Measurements from ENCODE around the gene SPAG9.
"Not testable (repeated sequence)": the region's sequence is repeated elsewhere in the genome, so short reads cannot be mapped to it uniquely, and the experiment has no call there.

The SPAG9 gene

GRCh38 chr17:51133365-51133764 is 12.7 kb upstream of the SPAG9 start:
- DNase-seq (ENCODE audit: low read depth in 1 of 2, low spot score in 1 of 2): no peak

GRCh38 chr17:51132964-51133319 is 12.3 kb upstream of the SPAG9 start:
- no peak for DNase-seq (ENCODE audit: low read depth in 1 of 2, low spot score in 1 of 2)

GRCh38 chr17:51128076-51128475 is 7.4 kb upstream of the SPAG9 start:
- no peak for DNase-seq (ENCODE audit: low read depth in 1 of 2, low spot score in 1 of 2)

- DNase-seq (ENCODE audit: low read depth in 1 of 2, low spot score in 1 of 2): no peak
Observed at GRCh38 chr17:51124640-51125503, 4.2 kb upstream of the SPAG9 start.

GRCh38 chr17:51122473-51123115 is 1.9 kb upstream of the SPAG9 start:
- DNase-seq (ENCODE audit: low read depth in 1 of 2, low spot score in 1 of 2): not testable (repeated sequence)

GRCh38 chr17:51121620-51122472 is 1.2 kb upstream of the SPAG9 start:
- peak; percentile 29 to 75 for DNase-seq (ENCODE audit: low read depth in 1 of 2, low spot score in 1 of 2)

- DNase-seq (ENCODE audit: low read depth in 1 of 2, low spot score in 1 of 2): peak; percentile 31 to 33
Observed at GRCh38 chr17:51120357-51120738, 320 bp downstream of the SPAG9 start.

- DNase-seq (ENCODE audit: low read depth in 1 of 2, low spot score in 1 of 2): peak; percentile 4 to 14
Observed at GRCh38 chr17:51119415-51120356, 982 bp downstream of the SPAG9 start.

- no peak for DNase-seq (ENCODE audit: low read depth in 1 of 2, low spot score in 1 of 2)
Observed at GRCh38 chr17:51118330-51119195, 2.1 kb downstream of the SPAG9 start.

GRCh38 chr17:51115179-51115578 is 5.5 kb downstream of the SPAG9 start:
- DNase-seq (ENCODE audit: low read depth in 1 of 2, low spot score in 1 of 2): no peak

- not testable (repeated sequence) for DNase-seq (ENCODE audit: low read depth in 1 of 2, low spot score in 1 of 2)
Observed at GRCh38 chr17:51112303-51113222, 8.1 kb downstream of the SPAG9 start.

- DNase-seq (ENCODE audit: low read depth in 1 of 2, low spot score in 1 of 2): no peak
Observed at GRCh38 chr17:51107778-51108177, 12.9 kb downstream of the SPAG9 start.

- no peak for DNase-seq (ENCODE audit: low read depth in 1 of 2, low spot score in 1 of 2)
Observed at GRCh38 chr17:51103451-51103850, 17.2 kb downstream of the SPAG9 start.

- no peak for DNase-seq (ENCODE audit: low read depth in 1 of 2, low spot score in 1 of 2)
Observed at GRCh38 chr17:51103050-51103449, 17.6 kb downstream of the SPAG9 start.

GRCh38 chr17:51097708-51098446 is 22.8 kb downstream of the SPAG9 start:
- no peak for DNase-seq (ENCODE audit: low read depth in 1 of 2, low spot score in 1 of 2)

GRCh38 chr17:51091635-51092034 is 29.0 kb downstream of the SPAG9 start:
- DNase-seq (ENCODE audit: low read depth in 1 of 2, low spot score in 1 of 2): no peak

- not testable (repeated sequence) for DNase-seq (ENCODE audit: low read depth in 1 of 2, low spot score in 1 of 2)
Observed at GRCh38 chr17:51088868-51089267, 31.8 kb downstream of the SPAG9 start.

GRCh38 chr17:51088287-51088686 is 32.4 kb downstream of the SPAG9 start:
- no peak for DNase-seq (ENCODE audit: low read depth in 1 of 2, low spot score in 1 of 2)

All from activated T-helper 1 cell treated with anti-CD3 and anti-CD28 coated beads, Interleukin-2, amount 50 U/mL, for 16 hours (primary cell).